ENCODE data around the gene ZNF488. TPM values are rescaled to one million over a fixed set of nuclear protein-coding genes. Genes with fewer than 3 reads are reported as not detected.

ZNF488 gene
- polyA plus RNA-seq, 1 donor from 2014 or later: 0.85 TPM

DNA sequence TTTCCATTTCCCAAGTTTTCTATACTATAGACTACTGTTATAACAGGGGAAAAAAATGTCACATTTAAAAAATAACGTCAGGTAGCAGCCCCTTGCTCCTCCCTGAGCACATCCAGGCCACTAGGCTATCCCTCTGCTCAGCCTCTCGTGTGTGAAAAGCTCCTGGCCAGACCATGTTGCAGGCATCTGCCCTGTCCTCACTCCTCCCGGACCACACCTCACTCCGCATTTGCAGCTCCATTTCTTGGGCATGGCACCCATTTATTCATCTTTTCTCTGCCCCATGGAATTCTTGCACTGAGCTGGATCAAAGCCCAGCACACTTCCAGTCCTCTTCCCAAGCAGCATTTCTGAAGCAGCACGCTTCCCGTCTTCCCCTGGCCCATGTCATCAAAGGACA lies 63.3 kb downstream of the ZNF488 start:
- Histone ChIP-seq H3K79me2 (replicated peaks; ENCODE audit: insufficient read depth, low read length) (no peaks in the 10 kb centered on the region), H2AFZ (ENCODE audit: low read depth, low read length) (no peak overlapping the region), H3K36me3 (ENCODE audit: insufficient read depth, low read length) (no peaks in the 10 kb centered on the region), H3K27ac (ENCODE audit: low read length) (no peak overlapping the region), H3K27me3 (ENCODE audit: insufficient read depth, low read depth, low read length) (no peaks in the 10 kb centered on the region), H3K9ac (ENCODE audit: low read length) (no peak overlapping the region), H3K4me3 (ENCODE audit: low read length) (no peak overlapping the region), H3K4me2 (ENCODE audit: low read length) (no peak overlapping the region), H3F3A (ENCODE audit: insufficient read depth, low read length, poor library complexity, severe bottlenecking) (no peaks in the 10 kb centered on the region), H3K9me3 (ENCODE audit: low read length) (no peaks in the 10 kb centered on the region), H4K20me1 (ENCODE audit: insufficient read depth) (no peaks in the 10 kb centered on the region), H3K9me2 (ENCODE audit: insufficient read depth, low read length) (no peaks in the 10 kb centered on the region)
- TF ChIP-seq EZH2 (IDR thresholded peaks at IDR 0.05; ENCODE audit: borderline replicate concordance, insufficient read depth, low read length, poor library complexity, severe bottlenecking): no peak
- no peak for TF ChIP-seq TAF1 (IDR thresholded peaks at IDR 0.05; ENCODE audit: low read depth)
- TF ChIP-seq EP300 (conservative IDR thresholded peaks at IDR 0.05; ENCODE audit: poor library complexity, severe bottlenecking): no peak
- no peak for TF ChIP-seq RAD21 (conservative IDR thresholded peaks at IDR 0.05)

DNA sequence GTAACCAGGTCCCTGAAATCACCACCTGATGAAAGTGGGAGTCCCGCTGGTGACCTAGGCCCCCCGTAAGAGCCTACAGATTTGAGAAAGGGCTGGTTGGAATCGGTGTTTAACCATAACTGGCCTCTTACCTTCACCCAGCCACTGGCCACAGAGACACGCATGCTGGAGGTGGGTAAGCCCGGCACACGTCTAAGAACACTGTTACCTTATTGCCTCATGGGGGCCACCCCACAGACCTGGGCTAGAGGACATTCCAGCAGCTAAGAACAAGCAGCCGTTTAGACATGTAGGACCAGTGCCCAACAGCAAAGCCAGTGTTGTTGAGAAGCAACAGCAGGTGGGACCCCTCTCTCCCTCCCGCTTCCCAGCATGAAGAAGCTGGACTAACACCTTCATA lies 64.3 kb downstream of the ZNF488 start:
- Histone ChIP-seq H3K9me2 (ENCODE audit: insufficient read depth, low read length) (no peaks in the 10 kb centered on the region), H3K36me3 (ENCODE audit: insufficient read depth, low read length) (no peaks in the 10 kb centered on the region), H3K9me3 (ENCODE audit: low read length) (no peaks in the 10 kb centered on the region), H3K9ac (ENCODE audit: low read length) (no peak overlapping the region), H3F3A (ENCODE audit: insufficient read depth, low read length, poor library complexity, severe bottlenecking) (no peaks in the 10 kb centered on the region), H3K79me2 (replicated peaks; ENCODE audit: insufficient read depth, low read length) (no peaks in the 10 kb centered on the region), H3K27me3 (ENCODE audit: insufficient read depth, low read depth, low read length) (no peaks in the 10 kb centered on the region), H4K20me1 (ENCODE audit: insufficient read depth) (no peaks in the 10 kb centered on the region), H3K4me3 (ENCODE audit: low read length) (no peak overlapping the region), H2AFZ (ENCODE audit: low read depth, low read length) (no peak overlapping the region), H3K4me2 (ENCODE audit: low read length) (no peak overlapping the region), H3K27ac (ENCODE audit: low read length) (no peak overlapping the region)
- no peak for TF ChIP-seq EP300 (conservative IDR thresholded peaks at IDR 0.05; ENCODE audit: poor library complexity, severe bottlenecking)
- TF ChIP-seq, protein P1, sequence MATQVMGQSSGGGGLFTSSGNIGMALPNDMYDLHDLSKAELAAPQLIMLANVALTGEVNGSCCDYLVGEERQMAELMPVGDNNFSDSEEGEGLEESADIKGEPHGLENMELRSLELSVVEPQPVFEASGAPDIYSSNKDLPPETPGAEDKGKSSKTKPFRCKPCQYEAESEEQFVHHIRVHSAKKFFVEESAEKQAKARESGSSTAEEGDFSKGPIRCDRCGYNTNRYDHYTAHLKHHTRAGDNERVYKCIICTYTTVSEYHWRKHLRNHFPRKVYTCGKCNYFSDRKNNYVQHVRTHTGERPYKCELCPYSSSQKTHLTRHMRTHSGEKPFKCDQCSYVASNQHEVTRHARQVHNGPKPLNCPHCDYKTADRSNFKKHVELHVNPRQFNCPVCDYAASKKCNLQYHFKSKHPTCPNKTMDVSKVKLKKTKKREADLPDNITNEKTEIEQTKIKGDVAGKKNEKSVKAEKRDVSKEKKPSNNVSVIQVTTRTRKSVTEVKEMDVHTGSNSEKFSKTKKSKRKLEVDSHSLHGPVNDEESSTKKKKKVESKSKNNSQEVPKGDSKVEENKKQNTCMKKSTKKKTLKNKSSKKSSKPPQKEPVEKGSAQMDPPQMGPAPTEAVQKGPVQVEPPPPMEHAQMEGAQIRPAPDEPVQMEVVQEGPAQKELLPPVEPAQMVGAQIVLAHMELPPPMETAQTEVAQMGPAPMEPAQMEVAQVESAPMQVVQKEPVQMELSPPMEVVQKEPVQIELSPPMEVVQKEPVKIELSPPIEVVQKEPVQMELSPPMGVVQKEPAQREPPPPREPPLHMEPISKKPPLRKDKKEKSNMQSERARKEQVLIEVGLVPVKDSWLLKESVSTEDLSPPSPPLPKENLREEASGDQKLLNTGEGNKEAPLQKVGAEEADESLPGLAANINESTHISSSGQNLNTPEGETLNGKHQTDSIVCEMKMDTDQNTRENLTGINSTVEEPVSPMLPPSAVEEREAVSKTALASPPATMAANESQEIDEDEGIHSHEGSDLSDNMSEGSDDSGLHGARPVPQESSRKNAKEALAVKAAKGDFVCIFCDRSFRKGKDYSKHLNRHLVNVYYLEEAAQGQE (IDR thresholded peaks at IDR 0.05; ENCODE audit: borderline replicate concordance): no peak
- TF ChIP-seq EZH2 (IDR thresholded peaks at IDR 0.05; ENCODE audit: borderline replicate concordance, insufficient read depth, low read length, poor library complexity, severe bottlenecking): no peak

DNA sequence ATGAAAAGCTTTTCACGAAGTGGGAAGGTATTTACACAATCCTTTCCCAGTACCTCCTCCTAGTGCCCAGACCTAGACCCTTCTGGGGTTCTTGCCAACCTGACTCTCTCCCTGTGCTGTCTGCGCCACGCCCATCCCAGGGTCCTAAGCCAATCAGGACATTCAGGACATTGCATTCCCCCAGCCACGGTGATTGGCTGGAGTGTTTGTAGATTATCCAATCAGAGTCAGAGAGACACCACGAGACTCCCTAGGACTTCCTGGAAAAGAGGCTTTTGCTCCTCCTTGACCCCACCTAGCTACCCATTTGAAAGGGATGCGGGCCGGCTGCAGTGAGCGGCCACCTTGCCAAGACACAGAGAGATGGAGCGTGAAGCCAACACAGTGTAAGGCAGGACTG lies 65.4 kb downstream of the ZNF488 start:
- H3K9me3 ChIP-seq (ENCODE audit: low read length): no peaks in the 10 kb centered on the region
- H4K20me1 ChIP-seq (ENCODE audit: insufficient read depth): no peaks in the 10 kb centered on the region
- H3K4me2 ChIP-seq (ENCODE audit: low read length): no peak overlapping the region
- no peak overlapping the region for H2AFZ ChIP-seq (ENCODE audit: low read depth, low read length)
- no peaks in the 10 kb centered on the region for H3K9me2 ChIP-seq (ENCODE audit: insufficient read depth, low read length)
- no peaks in the 10 kb centered on the region for H3K79me2 ChIP-seq (replicated peaks; ENCODE audit: insufficient read depth, low read length)
- H3K9ac ChIP-seq (ENCODE audit: low read length): no peak overlapping the region
- no peaks in the 10 kb centered on the region for H3F3A ChIP-seq (ENCODE audit: insufficient read depth, low read length, poor library complexity, severe bottlenecking)
- H3K27me3 ChIP-seq (ENCODE audit: insufficient read depth, low read depth, low read length): no peaks in the 10 kb centered on the region
- H3K4me3 ChIP-seq (ENCODE audit: low read length): no peak overlapping the region
- TF ChIP-seq, protein P1 (IDR thresholded peaks at IDR 0.05; ENCODE audit: borderline replicate concordance): no peak
- TF ChIP-seq POLR2AphosphoS5 (IDR thresholded peaks at IDR 0.05): no peak
- TF ChIP-seq RAD21 (conservative IDR thresholded peaks at IDR 0.05): no peak
- TF ChIP-seq EP300 (conservative IDR thresholded peaks at IDR 0.05; ENCODE audit: poor library complexity, severe bottlenecking): no peak
- TF ChIP-seq, protein P2, sequence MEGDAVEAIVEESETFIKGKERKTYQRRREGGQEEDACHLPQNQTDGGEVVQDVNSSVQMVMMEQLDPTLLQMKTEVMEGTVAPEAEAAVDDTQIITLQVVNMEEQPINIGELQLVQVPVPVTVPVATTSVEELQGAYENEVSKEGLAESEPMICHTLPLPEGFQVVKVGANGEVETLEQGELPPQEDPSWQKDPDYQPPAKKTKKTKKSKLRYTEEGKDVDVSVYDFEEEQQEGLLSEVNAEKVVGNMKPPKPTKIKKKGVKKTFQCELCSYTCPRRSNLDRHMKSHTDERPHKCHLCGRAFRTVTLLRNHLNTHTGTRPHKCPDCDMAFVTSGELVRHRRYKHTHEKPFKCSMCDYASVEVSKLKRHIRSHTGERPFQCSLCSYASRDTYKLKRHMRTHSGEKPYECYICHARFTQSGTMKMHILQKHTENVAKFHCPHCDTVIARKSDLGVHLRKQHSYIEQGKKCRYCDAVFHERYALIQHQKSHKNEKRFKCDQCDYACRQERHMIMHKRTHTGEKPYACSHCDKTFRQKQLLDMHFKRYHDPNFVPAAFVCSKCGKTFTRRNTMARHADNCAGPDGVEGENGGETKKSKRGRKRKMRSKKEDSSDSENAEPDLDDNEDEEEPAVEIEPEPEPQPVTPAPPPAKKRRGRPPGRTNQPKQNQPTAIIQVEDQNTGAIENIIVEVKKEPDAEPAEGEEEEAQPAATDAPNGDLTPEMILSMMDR (IDR thresholded peaks at IDR 0.05; ENCODE audit: poor library complexity, severe bottlenecking): no peak
- no peak overlapping the region for H3K27ac ChIP-seq (ENCODE audit: low read length)
- H3K36me3 ChIP-seq (ENCODE audit: insufficient read depth, low read length): no peaks in the 10 kb centered on the region

All from neural cell (in vitro differentiated cells).